K562 (cell line): ENCODE results near the gene TRIM24. TPM values are rescaled to one million over a fixed set of nuclear protein-coding genes. Genes with fewer than 3 reads are reported as not detected.

Experiments
- ATAC-seq: fragments of 200-7000 bp; cut with Tn5 transposase; 3 replicates; pipeline ENCODE4 v1.9.1; 2020; ENCODE audit warnings: moderate library complexity
- BruUV-seq: library from RNA; stranded (reverse); fragments of 400-500 nt; replicated peaks from 2 replicates; lab custom pipeline; 2021; lab: Mats Ljungman, UMichigan
- CTCF ChIA-PET: fragments of 300-600 bp; formaldehyde crosslinking; extraction: SDS; loops from one replicate; lab custom pipeline; 2021; ENCODE audit warnings: low intra/inter-chr PET ratio; lab: Yijun Ruan, JAX
- POLR2A ChIA-PET: fragments of 300-600, 350-650 bp; sonication (Branson Sonifier 250); formaldehyde crosslinking; extraction: SDS; loops from one replicate; lab custom pipeline; 2021; ENCODE audit warnings: antibody characterized with exemption, inconsistent platforms; lab: Yijun Ruan, JAX
- DNase-seq, 4 experiments: peaks; one replicate each; pipeline versions ENCODE4 v3.0.0 to v3.0.0-alpha.2; 2011 to 2018; ENCODE audit warnings: low spot score in 3 of 4, mixed read lengths in 3 of 4; ENCODE audit errors: extremely low read depth in 1 of 4
- FAIRE-seq: peaks from 2 replicates; lab custom pipeline; 2011; peaks lifted over from hg19 to GRCh38; lab: Jason Lieb, UNC
- H2AFZ ChIP-seq: 2 replicates; pipeline ENCODE4 v1.6.0; 2011; ENCODE audit warnings: low read depth, low read length, control low read depth, inconsistent platforms
- H3K27ac ChIP-seq: fragments of 200-600 bp; 3 replicates; pipeline ENCODE4 v1.8.0; 2011; ENCODE audit warnings: low read depth, mild to moderate bottlenecking, control low read depth, inconsistent platforms, low read length, moderate library complexity, mixed read lengths; ENCODE audit errors: extremely low read depth
- H3K27me3 ChIP-seq, 2 experiments: fragments of 300-600 bp in 1 of 2; 2 replicates in 1 of 2; 3 replicates in 1 of 2; pipeline versions ENCODE4 v1.6.0 to v1.8.0; 2011; ENCODE audit warnings: inconsistent platforms in 2 of 2, low read length in 2 of 2, mild to moderate bottlenecking in 1 of 2, mixed read lengths in 1 of 2, moderate library complexity in 1 of 2; ENCODE audit not compliant: control insufficient read depth in 2 of 2, insufficient read depth in 2 of 2
- H3K36me3 ChIP-seq: fragments of 300-600 bp; 3 replicates; pipeline ENCODE4 v1.8.0; 2011; ENCODE audit warnings: mild to moderate bottlenecking, low read length, inconsistent platforms; ENCODE audit not compliant: control insufficient read depth, insufficient read depth
- H3K4me1 ChIP-seq, 2 experiments: fragments of 200-600 bp in 1 of 2; replicated peaks in 1 of 2; 2 replicates in 1 of 2; 3 replicates in 1 of 2; pipeline versions ENCODE4 v1.5.1 to v1.8.0; 2011; ENCODE audit warnings: inconsistent platforms in 2 of 2, low read length in 2 of 2, mild to moderate bottlenecking in 1 of 2, mixed read lengths in 1 of 2, moderate library complexity in 1 of 2; ENCODE audit not compliant: control insufficient read depth in 2 of 2, insufficient read depth in 2 of 2
- H3K4me2 ChIP-seq: 2 replicates; pipeline ENCODE4 v1.6.1; 2011; ENCODE audit warnings: low read length, control low read depth, inconsistent platforms, mixed read lengths; ENCODE audit not compliant: insufficient read depth
- H3K4me3 ChIP-seq: fragments of 200-600 bp; sonication (generic), shearing (Covaris generic); 2 replicates; pipeline ENCODE4 v1.5.1; 2016; ENCODE audit warnings: control low read depth, inconsistent platforms
- H3K79me2 ChIP-seq: fragments of 200-600 bp; 3 replicates; pipeline ENCODE4 v1.8.0; 2011; ENCODE audit warnings: low read length, inconsistent platforms; ENCODE audit not compliant: control insufficient read depth, insufficient read depth
- H3K9ac ChIP-seq, 2 experiments: 2 replicates each; pipeline versions ENCODE4 v1.6.0 to v1.6.1; 2011; ENCODE audit warnings: low read depth in 2 of 2, low read length in 2 of 2, control low read depth in 1 of 2, inconsistent platforms in 1 of 2, mild to moderate bottlenecking in 1 of 2, mixed read lengths in 1 of 2; ENCODE audit not compliant: insufficient read depth in 1 of 2
- H3K9me1 ChIP-seq: one replicate; pipeline ENCODE4 v1.6.0; 2011; ENCODE audit warnings: inconsistent platforms, mild to moderate bottlenecking, low read length, moderate library complexity; ENCODE audit not compliant: control insufficient read depth, insufficient read depth
- H3K9me3 ChIP-seq: replicated peaks from 2 replicates; pipeline ENCODE4 v1.5.1; 2011; ENCODE audit warnings: low read depth, low read length, inconsistent platforms; ENCODE audit not compliant: control insufficient read depth, insufficient read depth
- H4K20me1 ChIP-seq: replicated peaks from 2 replicates; pipeline ENCODE4 v1.6.1; 2011; ENCODE audit warnings: low read length, inconsistent platforms, mixed read lengths; ENCODE audit not compliant: control insufficient read depth, insufficient read depth
- DDX20 ChIP-seq: fragments of 450-650 bp; IDR thresholded peaks from 2 replicates; pipeline ENCODE4 v1.6.1; 2016; ENCODE audit warnings: missing genetic modification characterization, low read depth, mild to moderate bottlenecking, missing compliant biosample characterization, moderate library complexity
- DMBX1 ChIP-seq: fragments of 250-450 bp; sonication (Bioruptor Pico); IDR thresholded peaks from 2 replicates; pipeline ENCODE4 v1.8.0; 2022; ENCODE audit warnings: inconsistent platforms, mild to moderate bottlenecking, moderate library complexity, borderline replicate concordance
- RFX7 ChIP-seq: fragments of 250-450 bp; sonication (Bioruptor Pico); IDR thresholded peaks from 2 replicates; pipeline ENCODE4 v1.5.1; 2021; ENCODE audit warnings: mild to moderate bottlenecking
- ZBTB43 ChIP-seq: sonication (generic); formaldehyde crosslinking; IDR thresholded peaks from 2 replicates; pipeline ENCODE4 v1.8.0; 2023; ENCODE audit warnings: mild to moderate bottlenecking, missing genetic modification reagents
- ZC3H4 ChIP-seq: sonication (generic); formaldehyde crosslinking; IDR thresholded peaks from 2 replicates; pipeline ENCODE4 v1.9.0; 2021; ENCODE audit warnings: missing genetic modification reagents, borderline replicate concordance
- ZKSCAN3 ChIP-seq: fragments of 250-450 bp; sonication (Bioruptor Pico); IDR thresholded peaks from 2 replicates; pipeline ENCODE4 v1.4.0; 2020
- ZNF143 ChIP-seq: sonication (generic); formaldehyde crosslinking; IDR thresholded peaks from 2 replicates; pipeline ENCODE4 v1.9.0; 2022; ENCODE audit warnings: mild to moderate bottlenecking, missing genetic modification reagents
- ZNF785 ChIP-seq: fragments of 250-450 bp; sonication (Bioruptor Pico); IDR thresholded peaks from 2 replicates; pipeline ENCODE4 v1.4.0; 2020; ENCODE audit warnings: mild to moderate bottlenecking
- in situ Hi-C: fragments of 300-500 bp; cut with MboI; formaldehyde crosslinking; loops from 4 replicates; pipeline ENCODE4 v1.15.0; 2018; ENCODE audit warnings: inconsistent platforms, mixed read lengths
- intact Hi-C: fragments of 100-400 bp; cut with micrococcal nuclease; formaldehyde crosslinking; loops from 2 replicates; pipeline ENCODE4 v1.14.2; 2022
- polyA plus RNA-seq, 8 experiments: library from polyadenylated mRNA; depleted of rRNA in 4 of 8; stranded (reverse) in 5 of 8; unstranded in 3 of 8; fragments of >200 nt; fragmentation: Nextera tagmentation in 2 of 8; fragmentation: Illumina TruSeq in 1 of 8; extraction: Ambion mirVana in 2 of 8; extraction: Trizol in 1 of 8; gene quantifications; 2 replicates each; pipeline versions ENCODE4 v1.2.1 to v1.2.3, GENCODE V29; 2011 to 2014; ENCODE audit warnings: inconsistent platforms in 1 of 8, missing spikeins in 1 of 8
- total RNA-seq, 7 experiments: library from RNA; depleted of rRNA in 6 of 7; stranded (reverse); fragments of >200 nt in 6 of 7; fragmentation: Illumina TruSeq in 2 of 7; extraction: Trizol in 2 of 7; gene quantifications; 2 replicates each; pipeline versions ENCODE4 v1.2.1 to v1.2.3, GENCODE V29; 2011 to 2021; ENCODE audit warnings: low replicate concordance in 1 of 7

The TRIM24 gene
- total and polyA plus RNA-seq, 9 of the 15 experiments (the other 6 are each of a cell fraction or from before 2014, with no cell fraction given): 13.4 to 74.0 (median 41.7) TPM

- no TSS peak for BruUV-seq
- H4K20me1 ChIP-seq: no peaks in the 10 kb centered on the region
- H3K36me3 ChIP-seq: peaks cover 67% of the 10 kb centered on the region
- no peak overlapping the region for H3K4me2 ChIP-seq
- CTCF ChIA-PET: no interaction called here
- H3K4me1 ChIP-seq: no peaks in the 10 kb centered on the region
- H3K79me2 ChIP-seq: no peaks in the 10 kb centered on the region
- in situ Hi-C loops: no loop called here
- H3K27me3 ChIP-seq: no peaks in the 10 kb centered on the region
- no peak overlapping the region for H2AFZ ChIP-seq
- no peak overlapping the region for H3K4me3 ChIP-seq
- H3K9ac ChIP-seq: no peak overlapping the region
- FAIRE-seq (no peak), ATAC-seq (no peak), DNase-seq (no peak)
- no peaks in the 10 kb centered on the region for H3K9me3 ChIP-seq
- H3K27ac ChIP-seq: no peak overlapping the region
- no peak for TF ChIP-seq DMBX1 (CRISPR knock-in tag)
- TF ChIP-seq ZKSCAN3 (CRISPR knock-in tag): no peak
- TF ChIP-seq DDX20 (tag): no peak
- no peak for TF ChIP-seq RFX7 (CRISPR knock-in tag)
- TF ChIP-seq ZNF785 (CRISPR knock-in tag): no peak
- TF ChIP-seq ZNF143: no peak
- TF ChIP-seq ZBTB43 (CRISPR knock-in tag): no peak
- no peak for TF ChIP-seq ZC3H4 (CRISPR knock-in tag)
- intact Hi-C loops: no loop called here
- H3K9me1 ChIP-seq: no peaks in the 10 kb centered on the region
- POLR2A ChIA-PET: interaction anchor here (1.2 kb wide), 1 partner anchor 30 kb away, joined by 3 read pairs; no protein-coding TSS in a partner anchor
These were observed 124.2 kb downstream of the TRIM24 start for GRCh38 chr7:138584283-138584682.
